T-helper 2 cell (primary cell): Measurements from ENCODE around the gene ULBP2.
"Not testable (repeated sequence)": the region's sequence is repeated elsewhere in the genome, so short reads cannot be mapped to it uniquely, and the experiment has no call there.

Experiments used
- DNase-seq, 5 experiments: peaks; one replicate each; pipeline versions ENCODE4 v3.0.0 to v3.0.0-alpha.2; 2012 to 2022
- total RNA-seq, 2 donors: gene quantifications; one replicate each; lab custom pipeline; 2026; lab: John Stamatoyannopoulos, UW

The ULBP2 gene, protein sequence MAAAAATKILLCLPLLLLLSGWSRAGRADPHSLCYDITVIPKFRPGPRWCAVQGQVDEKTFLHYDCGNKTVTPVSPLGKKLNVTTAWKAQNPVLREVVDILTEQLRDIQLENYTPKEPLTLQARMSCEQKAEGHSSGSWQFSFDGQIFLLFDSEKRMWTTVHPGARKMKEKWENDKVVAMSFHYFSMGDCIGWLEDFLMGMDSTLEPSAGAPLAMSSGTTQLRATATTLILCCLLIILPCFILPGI
- total RNA-seq, result 3.8 to 9.0 reads per million in 2 donors

DNA sequence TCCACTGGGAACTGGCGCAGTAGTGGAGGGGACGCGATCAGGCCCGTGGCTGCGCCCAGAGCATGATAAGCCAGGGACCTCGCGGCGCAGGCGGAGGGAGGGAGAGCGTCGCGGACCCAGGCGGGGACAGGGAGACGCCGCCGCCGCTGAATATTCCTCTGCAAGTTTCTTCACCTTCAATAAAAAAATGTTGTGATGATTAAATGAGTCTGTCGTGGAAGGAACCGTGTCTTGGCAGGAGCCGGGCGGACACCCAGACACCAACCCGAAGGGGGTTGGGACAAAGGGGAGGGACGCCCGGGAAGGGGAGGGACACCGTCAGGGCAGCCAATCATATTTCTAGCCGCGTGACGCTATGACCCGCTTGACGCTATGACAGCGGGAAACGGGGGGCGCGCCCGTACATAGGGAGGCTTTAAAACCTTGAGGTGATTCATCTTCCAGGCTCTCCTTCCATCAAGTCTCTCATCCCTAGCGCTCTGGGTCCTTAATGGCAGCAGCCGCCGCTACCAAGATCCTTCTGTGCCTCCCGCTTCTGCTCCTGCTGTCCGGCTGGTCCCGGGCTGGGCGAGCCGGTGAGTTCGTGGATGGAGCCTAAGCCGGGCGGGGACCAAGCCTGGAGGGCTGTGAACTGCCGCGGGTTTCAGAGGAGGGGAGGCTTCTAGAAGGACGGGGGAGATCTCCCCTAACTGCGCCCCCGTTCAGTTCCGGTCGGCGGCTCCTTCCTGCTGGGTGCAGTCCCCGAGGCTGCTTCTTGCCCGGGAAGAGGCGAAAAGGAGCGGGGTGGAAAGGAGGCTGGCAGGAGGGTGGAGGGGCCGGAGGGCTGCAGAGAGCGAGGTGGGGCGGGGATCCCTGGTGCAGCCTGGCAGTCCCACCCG is at the start of gene ULBP2:
ULBP2 (plus strand) TSS at position 432 of the 878 bp plus-strand sequence; CDS start at position 491, 59 bp downstream.
- peak; percentile 76 to 92 (median 89) for DNase-seq

DNA sequence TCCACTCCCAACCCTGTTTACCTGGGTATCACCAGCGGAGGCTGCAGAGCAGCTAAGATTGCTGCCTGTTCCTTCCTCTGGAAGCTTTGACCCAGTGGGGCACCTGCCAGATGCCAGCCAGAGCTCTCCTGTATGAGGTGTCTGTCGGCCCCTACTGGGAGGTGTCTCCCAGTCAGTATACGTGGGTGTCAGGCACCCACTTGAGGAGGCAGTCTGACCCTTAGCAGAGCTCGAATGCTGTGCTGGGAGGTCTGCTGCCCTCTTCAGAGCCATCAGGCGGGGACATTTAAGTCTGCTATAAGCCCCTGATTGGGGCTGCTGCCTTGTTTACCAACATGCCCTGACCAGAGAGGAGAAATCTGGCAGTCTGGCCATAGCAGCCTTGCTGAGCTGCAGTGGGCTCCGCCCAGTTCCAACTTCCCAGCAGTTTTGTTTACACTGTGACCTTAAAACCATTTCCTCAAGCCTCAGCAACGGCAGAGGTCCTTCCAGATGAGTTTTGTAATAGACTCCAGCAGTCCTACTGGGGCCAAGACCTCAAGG is 46.7 kb upstream of the ULBP2 start:
- DNase-seq, result no peak

DNA sequence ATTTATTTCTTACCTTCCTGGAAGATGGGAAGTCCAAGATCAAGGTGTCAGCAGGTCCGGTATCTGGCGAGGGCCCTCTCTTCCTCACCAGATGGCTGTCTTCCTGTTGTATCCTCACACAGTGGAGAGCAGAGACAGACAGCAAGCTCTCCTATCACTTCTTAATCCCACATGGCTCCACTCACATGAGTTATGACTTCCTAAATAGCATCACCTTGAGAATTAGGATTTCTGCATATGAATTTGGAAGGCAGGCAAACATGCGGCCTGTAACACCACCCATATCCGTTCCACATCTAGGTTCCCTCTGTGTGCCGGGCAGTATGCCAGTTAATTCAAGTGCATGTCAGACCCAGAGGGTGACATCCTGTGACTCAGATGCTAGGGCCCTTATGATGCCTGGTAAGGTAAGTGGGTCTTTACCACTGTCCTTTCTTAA is 46.0 kb upstream of the ULBP2 start:
- peak in 2 of 5 experiments; percentile 28 to 43 for DNase-seq

DNA sequence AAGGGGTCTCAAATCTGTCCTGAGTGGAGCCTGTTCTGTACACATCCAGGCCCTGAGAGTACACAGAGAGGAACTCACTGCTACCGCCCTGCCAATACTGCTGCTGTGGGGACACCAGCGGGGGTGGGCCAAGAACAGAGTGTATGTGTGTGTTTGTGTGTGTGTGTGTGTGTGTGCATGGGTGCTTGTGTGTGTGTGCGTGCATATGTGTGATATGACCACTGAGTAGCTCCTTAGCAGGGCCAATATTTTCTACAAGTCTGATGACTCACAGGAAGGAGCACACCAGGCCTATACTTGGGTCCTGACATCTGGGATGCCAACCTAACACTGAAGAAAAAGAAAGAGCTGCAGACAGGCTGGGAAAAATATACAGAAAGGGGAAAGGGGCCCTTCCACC is 45.3 kb upstream of the ULBP2 start:
- peak in 1 of 5 experiments; percentile 14 for DNase-seq

DNA sequence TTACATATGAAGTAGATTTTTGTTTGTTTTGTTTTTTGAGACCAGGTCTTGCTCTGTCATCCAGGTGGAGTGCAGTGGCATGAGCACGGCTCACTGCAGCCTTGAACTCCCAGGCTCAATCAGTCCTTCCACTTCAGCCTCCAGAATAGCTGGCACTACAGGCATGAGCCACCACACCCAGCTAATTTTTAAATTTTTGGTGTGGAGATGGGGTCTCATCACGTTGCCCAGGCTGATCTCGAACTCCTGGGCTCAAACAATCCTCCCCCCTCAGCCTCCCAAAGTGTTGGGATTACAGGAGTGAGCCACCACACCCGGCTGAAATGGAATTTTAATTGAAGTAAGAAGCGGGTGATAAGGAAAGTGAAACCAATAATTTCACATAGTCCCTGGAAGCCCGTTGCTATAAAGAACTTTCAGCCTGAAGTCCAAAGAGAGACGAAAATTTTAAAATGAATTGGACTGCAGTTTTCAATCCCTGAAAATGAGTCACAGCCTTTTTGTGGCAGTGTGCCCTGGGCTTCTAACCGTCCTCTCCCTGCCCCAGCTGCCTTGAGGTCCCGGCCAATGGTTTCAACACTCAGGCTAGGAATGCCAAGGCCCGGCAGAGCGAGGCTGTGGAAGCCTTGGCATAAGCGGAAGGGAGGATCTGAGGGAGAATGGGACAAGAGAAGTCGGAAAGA is 44.7 kb upstream of the ULBP2 start:
- DNase-seq, result no peak

DNA sequence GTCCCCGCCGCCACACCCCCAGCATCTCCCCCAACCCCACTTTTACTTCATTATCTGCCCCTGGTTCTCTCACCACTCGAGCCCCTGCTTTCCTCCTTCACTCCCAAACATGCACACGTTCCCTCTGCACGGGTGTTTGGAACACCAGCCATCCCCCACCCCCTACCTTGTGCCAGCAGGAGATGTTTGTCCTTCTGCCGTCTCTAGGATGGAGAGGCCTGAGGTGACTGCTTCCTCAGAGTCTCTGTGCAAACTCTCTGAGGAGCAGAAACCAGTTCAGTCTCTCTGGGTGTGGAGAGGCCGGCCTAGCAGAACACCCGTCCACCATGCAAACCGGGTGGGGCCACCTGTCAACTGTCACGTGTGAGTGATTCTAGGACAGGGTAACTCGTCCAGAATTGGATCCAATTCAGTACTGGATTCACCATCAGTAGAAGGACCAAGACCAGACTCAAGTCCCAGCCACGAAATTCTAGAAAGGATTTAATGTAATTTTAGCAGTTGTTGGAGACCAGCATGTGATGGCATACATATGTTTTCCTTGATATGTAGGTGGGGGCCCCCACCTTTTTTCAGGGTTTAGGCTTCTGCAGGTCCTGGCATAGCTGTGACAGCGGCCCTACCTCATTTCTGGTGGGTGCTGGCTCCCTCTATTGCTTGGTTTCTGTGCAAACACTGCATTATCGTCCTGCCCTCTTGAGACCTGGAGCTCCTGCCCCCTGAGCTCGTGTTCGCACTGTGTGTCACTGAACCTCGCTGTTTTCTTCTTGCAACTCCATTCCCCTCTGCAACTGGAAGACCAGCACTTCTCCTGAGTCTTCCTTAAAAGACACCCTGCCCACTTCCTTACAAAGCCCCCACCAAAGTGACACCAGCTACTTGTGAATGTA is 43.7 kb upstream of the ULBP2 start, which contains the start of gene RAET1E:
RAET1E (minus strand) TSS at position 259 of the 890 bp plus-strand sequence. CDS start 7,212 bp downstream, outside the sequence.
- no peak for DNase-seq

DNA sequence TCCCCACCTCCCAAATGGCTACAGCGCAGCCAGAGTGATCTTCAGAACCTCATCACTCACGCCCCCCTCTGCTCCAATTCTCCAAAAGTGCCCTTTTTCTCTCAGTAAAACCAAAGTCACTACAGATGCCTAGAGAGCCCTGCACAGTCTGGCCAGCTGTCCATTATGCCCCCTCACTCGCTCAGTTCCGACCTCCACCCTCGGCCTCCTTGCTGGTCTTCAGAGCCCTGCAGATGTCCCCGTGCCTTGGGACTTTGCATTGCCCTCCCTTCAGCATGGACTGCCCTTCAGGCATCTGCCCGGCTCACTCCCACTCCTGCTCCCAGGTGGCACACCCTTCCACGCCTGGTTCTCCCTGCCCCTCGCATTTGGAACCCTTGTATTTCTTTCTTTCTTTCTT is 42.8 kb upstream of the ULBP2 start:
- DNase-seq, result no peak

DNA sequence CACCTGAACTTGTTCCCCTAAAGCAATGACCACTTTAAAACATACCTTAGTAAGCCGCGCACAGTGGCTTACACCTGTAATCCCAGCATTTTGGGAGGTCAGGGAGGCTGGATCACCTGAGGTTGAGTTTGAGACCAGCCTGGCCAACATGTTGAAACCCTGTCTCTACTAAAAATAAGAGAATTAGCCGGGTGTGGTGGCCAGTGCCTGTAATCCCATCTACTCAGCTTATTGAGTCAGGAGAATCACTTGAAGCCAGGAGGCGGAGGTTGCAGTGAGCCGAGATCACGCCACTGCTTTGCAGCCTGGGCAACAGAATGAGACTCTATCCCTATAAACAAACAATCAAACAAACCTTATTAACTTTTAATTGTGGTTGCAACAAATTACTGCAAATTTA is 42.3 kb upstream of the ULBP2 start:
- no peak for DNase-seq

DNA sequence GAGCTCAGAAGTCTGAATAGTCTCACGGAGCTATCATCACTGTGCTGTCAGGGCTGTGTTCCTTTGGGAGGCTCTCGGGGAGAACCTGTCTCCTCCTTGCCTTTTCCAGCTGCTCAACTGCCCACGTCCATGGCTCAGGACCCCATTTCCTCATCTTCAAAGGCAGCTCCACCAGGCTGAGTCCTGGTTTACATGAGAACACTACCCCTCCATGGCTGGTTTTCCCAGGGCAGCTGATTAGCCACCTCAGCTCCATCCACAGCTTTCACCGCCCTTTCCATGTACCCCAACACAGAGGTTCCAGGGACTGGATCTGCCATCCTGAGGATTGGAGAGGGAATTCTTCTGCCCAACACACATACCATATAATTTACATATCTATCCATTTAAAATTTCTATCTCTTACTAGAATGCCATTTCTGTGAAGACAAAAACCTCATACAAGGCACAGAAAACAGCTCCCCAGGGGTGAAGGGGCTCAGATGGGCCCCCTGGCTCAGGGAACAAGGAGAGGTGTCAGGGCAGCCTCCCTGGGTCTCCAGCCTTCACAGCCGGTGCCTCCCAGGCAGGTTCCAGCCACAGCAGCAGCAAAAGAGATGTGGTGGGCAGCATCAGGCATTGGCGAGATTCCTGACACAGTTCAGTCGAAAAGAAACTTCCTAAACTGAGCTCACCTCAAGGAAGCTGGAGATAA is 41.7 kb upstream of the ULBP2 start:
- DNase-seq, result no peak

DNA sequence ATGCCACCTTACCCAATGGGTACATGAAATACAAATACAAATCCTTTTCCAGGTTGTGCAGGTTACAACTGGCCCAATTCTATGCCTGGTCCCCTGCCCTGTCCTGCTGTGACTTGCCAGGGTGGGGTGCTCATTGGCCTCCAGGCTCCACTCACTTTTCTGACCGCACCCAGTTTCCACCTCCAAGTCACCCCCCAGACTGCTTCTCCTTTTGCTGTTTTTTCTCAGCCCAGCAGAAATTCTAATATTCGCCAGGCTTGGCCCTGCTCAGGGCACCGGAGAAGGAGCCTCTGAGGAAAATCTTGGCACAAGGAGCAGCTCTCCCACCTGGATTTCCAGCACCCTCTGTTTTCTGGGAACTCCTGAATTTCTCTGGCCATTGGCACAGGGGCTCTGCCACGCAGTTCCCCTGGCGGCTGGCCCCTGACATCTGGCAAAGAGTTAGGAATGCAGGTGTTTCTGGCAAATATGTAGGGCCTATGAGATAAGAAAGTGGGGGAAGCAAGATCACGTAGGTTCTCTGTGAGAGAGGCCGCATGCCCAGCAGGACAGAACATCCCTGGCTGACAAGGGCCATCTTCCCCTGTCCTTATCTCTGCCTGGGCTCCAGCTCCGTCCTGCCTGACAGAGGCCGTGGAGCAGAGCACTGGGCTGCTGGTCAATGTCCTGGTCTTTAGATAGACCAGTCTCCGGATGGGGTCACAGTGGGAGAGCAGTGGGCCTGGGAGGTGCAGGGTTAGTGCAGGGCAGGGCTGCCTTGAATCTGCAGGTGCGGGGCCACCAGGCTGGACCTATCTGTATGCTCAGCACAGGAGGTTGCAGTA is 41.0 kb upstream of the ULBP2 start:
- DNase-seq, result no peak

DNA sequence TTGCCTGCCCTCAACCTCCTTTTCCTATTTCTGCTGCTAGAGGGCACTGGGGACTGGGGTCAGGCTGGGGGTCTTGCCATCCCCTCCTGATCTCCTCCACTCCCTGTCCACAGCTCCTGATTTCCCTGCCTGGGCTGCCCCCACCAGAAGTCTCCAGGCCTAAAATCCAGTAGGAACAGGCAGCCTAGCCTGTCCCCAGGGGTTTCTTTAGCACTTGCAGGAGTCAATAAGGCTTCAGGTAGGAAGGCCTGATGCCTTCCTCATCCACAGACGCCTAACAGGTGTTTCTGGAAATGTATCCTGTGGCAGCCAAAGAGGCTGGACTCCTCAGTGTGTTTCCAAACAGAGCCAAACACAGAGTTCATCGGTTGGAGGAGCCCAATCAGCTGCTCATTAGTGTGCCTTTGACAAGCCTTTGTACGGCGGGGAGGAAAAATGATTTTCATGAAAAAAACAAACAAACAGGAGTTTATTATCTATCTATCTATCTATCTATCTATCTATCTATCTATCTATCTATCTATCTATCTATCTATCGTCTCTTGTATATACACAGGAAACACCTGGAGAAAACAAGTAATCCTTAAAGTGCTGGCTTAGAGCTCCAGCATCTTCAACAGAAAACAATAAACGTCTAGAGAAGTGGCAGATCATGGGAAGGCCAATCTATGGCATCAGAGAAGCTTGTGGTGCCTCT is 40.2 kb upstream of the ULBP2 start:
- DNase-seq, result no peak

DNA sequence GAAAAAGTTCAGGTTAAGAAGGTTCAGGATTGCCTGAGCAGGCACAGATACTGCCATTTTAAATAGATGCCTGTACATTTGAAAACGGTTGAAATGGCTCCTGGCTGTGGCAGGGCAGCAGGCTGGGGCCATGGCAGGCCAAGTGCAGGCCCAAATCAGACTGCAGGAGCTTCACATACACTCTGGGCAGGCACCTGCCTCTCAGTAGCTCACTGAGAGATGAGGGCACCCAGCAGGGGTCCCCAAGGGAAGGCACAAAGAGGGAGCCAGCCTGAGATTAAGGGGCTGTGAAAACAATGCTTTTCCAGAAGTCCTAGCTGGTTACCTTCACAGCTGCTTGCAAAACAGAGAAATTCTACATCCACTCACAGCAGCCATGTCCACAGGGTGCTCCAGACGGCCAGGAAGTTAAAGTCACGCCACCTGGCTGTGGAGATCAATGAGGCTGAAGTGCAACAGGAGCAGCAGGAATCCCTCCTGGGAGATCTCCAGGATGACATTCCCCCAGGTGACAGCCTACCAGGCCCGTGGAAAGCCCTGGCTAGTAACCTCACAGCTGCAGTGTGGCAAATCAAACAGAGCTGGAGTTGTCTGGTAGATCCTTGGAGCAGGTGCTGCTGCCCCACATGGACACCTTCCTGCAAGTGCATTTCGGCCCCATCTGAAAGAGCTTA is 37.7 kb upstream of the ULBP2 start:
- no peak for DNase-seq

DNA sequence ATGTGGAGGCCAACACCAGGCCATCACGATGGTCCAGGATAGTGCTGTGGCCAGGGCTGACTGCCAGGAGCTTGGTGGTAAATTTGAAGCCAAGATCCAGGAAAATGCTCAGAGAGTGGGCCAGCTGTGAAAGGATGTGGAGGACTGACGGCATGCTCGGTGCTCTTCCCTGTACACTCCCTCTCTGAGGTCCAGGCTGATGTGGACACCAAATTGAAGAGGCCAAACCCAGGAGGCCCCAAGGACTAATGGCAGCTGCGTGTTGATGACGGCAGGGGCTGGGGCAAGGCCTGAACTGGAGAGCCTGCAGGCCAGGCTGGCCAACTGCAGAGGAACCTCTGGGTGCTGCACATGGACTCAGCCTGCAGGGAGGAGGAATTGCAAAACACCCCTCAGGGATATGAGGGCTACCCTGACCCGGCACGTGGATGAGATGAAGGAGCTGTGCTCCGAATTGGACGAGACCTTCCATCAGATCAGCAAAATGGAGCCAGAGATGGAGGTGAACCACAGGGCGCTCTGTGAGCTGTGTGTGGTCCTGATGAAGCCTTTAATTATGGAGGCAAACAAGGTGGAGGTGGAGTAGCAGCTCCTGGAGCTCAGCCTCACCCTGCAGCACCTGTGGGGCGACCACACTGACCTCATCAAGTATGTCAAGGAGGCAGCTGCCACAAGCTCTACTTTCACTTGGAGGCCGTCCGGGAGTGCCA is 37.0 kb upstream of the ULBP2 start:
- DNase-seq, result no peak

DNA sequence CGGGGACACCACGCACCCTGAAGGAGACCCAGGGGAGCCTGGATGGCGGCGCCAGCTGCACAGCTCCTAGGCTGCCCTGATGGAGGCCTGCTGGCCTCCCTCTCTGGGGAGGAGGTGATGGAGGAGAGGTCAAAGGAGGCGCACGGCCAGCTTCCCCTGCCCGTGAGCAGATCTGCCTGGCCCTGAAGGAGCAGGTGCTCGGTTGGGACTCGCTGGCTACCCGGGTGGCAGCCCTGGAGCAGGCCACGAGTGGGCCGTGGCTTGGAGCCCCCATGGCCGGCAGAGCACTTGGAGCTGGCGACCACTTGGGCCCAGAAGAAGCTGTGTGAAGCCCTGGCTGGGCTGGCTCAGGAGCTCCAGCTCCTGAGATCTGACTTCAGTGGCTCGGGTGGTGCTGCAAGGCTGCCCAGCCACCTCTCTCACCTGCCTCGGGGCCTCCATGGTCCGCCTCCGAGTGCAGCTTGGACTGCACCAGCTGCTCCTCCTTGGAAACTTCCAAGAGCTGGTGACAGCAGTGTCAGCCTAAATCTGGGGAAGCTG is 36.4 kb upstream of the ULBP2 start:
- no peak for DNase-seq

DNA sequence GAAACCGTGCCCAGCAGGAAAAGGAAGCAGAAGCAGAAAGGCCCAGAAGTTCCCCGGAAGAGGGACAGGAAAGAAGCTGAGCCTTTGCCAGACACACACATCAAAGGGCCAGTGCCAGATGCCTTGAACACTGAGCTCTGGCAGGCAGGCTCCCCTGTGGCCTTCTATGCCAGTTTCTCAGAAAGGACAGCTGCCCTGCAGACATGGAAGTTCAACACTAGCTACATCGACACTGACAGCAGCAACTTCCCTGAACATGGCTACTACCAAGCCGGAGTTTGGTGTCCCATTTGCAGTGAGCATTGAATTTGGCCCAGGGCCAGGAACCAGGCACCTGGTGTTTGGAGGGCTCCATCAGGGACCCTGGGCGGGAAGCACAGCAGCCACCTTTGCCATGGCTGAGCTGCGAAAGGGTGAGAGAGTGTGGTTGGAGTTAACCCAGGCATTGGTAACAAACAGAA is 35.9 kb upstream of the ULBP2 start:
- no peak for DNase-seq

DNA sequence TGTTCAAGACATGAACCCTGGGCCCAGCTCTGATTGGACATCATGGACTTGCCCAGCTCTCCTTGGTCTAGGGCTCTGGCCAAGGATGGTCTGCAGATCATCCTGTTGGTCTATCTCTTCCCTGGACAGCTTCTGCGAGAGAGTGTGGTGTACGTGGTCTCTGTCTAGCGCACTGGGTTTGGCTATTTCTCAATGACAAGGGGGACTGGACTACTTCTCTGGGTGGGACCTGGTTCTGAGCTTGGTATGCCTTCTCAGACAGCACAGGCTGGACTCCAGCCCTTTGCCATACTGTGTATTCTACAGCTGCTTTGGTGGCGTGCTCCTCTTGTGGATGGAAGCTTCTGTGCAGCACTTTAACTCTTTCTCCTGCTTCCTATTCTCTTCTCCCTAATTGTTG is 35.4 kb upstream of the ULBP2 start:
- no peak for DNase-seq

DNA sequence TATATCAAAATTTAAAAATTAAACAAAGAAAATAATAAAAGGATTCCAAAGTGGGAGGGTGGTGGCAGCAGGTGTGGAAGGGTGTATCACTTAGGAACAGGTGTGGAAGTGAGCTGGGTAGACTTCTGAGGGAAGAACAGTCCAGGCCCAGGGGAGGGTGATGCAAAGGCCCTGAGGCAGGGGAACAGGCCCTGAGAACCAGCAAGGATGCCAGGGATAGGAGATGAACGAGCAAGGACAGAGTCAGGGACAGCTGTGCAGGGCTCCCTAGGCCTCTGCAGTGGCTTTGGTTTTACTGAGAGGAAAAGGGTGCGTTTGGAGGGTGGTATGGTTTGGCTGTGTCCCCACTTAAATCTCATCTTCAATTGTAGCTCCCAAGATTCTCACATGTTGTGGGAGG is 34.5 kb upstream of the ULBP2 start:
- no peak for DNase-seq

DNA sequence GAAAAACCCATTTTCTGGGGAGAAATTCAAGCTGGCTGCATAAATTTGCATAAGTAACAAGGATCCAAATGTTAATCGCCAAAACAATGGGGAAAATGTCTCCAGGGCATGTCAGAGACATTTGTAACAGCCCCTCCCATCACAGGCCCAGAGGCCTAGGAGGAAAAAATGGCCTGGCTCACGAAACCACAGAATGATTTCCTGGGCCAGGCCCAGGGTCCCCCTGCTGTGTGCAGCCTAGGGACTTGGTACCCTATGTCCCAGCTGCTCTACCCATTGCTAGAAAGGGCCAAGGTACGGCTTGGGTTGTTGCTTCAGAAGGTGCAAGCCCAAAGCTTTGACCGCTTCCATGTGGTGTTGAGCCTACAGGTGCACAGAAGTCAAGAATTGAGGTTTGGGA is 33.3 kb upstream of the ULBP2 start:
- not testable (repeated sequence) for DNase-seq
